GM21737 (cell line): ENCODE measurements around the gene CYREN.
"Not testable (repeated sequence)": the region's sequence is repeated elsewhere in the genome, so short reads cannot be mapped to it uniquely, and the experiment has no call there.

ENCODE experiments used
- ATAC-seq: cut with Tn5 transposase; IDR thresholded peaks from one replicate; pipeline ENCODE4 v1.9.1; 2021; ENCODE audit warnings: mild to moderate bottlenecking, moderate library complexity; ENCODE audit not compliant: unreplicated experiment

Gene CYREN, protein sequence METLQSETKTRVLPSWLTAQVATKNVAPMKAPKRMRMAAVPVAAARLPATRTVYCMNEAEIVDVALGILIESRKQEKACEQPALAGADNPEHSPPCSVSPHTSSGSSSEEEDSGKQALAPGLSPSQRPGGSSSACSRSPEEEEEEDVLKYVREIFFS

DNA sequence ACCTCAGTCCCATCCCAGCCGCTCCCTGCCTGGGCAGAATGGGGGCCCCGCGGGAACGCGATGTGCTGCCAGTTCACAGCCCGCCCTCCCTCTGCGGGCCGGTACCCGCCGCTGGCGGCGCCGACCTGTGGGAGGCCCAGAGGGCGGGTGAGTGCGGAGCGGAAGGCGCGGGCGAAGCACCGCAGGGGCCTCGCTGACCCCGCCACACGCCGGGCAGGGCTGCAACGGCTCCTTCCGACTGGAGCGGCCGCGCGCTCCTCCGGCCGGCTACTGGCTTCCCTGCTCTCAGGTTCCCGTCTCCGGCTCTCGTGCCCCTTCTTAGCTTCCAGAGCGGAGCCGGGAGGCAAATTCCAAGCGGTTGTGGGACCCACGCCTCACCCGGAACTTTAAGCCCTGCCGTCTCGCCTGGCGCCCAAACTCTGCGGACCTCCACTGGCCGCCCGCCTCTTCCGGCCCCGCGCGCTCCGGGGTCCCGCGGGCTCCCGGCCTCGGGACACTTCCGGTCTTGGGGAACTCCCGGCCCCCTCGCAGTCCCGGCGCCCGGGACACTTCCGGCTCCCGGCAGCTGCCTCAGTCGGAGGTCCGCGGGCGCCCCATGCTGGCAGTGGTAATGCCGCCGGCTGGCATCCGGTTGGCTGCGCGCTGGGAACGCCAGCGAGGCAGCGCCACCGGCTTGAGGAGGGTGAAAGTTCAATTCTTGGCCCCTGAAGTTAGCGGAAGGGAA is at the start of gene CYREN:
Gene CYREN, minus strand, starts transcription at position 434 of the 724 bp plus-strand sequence. CDS start 1,785 bp downstream, outside the sequence.
- ATAC-seq, result peak; percentile 83

DNA sequence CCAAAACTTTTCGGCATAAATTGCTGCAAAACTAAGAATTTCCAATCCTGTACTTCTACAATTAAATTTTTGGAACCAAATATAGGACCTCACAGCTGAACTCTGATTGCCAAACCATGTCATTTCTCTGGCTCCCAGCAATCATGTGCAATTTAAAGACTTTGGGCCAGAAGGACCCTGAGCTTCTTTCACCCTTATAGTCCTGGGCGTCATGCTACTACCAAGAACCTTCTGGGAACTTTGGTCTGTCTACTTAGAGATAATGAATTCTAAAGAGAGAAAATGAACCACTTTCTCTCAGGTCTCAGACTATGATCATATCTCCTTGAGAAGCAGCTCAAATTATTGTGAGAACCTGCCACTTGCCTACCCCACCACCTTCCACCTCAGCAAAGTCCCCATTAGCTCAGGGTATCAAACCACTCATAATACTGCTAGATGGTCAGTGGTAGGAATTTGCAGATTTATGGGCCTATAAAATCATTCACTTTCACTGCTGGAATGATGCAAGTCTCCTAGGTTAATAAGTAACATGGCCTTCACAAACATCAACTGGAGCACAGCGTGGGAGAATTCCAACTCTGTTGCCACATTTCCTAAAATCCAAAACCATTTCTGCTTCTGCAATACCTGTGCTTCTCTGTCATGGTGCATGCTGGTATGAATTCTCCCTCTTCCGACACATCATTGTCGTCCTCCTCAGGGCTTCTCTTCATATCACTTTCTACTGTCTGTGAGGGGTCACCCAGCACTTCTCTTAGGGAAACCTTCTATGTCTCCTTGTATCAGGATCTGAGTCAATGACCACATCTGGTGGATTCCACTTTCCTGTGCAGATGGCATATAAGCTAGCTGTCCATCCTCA is 47.4 kb upstream of the CYREN start:
- ATAC-seq, result no peak

DNA sequence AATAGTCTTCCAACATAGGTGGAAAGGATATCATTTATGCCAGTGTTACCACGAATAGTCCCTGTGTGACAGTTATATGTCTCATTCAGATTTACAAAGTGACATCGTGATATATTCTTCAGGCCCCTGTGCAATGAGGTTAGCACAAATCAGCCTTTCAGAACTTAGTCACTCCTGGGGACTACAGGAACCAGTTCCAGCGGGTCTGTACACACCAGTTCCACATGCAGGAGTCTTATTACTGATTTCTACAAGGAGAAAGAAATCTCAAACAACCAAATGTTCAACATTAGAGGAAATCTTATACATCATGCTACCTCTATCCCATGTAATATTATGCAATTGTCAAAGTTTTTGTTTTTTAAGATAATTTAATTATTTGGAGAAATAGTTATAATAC is 45.2 kb upstream of the CYREN start:
- no peak for ATAC-seq

DNA sequence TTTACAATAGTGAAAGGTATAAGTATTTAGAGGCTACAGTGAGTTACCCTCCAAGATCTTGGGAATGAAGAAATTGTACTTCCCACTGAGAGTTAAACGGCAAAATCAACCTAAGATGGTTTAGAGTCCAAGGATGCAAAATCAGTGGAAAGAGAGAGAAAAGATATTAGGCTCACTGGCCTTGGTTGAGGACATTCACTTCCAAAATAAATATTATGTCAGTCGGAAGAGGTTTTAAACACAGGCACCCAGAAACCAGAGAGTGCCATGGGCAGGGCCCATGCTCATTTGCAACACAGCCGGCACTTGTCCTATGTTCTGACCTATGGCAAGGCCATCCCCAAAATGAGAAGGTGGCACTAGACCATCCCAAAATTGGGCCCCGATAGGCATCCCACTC is 44.7 kb upstream of the CYREN start:
- ATAC-seq, result no peak

DNA sequence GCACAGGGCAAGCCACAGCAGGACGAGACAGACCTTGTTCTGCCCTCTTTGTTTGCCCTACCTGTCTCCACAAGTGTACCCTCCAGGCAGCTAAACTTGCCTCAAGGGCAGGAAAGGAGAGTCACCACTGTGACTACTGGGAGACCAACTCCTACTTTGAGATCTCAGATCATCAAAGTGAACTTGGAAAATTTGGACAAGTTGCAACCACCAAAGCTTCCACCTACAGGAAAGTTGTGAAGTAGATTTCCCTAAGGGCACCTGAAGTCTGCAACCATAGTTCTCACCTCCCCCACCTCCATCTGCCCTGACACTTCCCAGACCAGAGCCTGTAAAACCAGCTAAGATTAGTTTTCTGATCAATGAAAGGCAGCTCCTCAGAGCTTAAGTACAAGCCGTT is 43.3 kb upstream of the CYREN start:
- no peak for ATAC-seq

DNA sequence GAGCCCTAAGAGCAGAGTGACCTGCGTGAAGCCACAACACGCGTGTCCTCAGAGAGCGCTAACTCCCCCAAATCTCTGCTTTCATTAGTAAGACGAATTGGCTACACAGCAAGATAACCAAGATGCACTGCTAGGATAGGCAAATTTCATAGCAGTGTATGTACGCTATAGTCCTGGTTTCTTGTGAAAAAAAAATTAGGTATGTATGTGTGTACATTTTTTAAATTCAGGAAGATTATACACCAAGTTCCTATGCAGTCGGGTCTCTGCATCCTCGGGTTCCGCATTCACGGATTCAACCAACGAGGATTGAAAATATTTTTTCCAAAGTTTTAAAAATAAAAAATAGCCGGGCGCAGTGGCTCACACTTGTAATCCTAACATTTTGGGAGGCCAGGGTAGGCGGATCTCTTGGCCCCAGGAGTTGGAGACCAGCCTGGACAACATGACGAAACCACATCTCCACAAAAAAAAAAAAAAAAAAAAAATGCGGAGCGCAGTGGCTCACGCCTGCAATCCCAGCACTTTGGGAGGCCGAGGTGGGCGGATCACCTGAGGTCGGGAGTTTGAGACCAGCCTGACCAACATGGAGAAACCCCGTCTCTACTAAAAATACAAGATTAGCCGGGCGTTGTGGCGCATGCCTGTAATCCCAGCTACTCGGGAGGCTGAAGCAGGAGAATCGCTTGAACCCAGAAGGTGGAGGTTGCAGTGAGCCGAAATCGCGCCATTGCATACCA is 41.6 kb upstream of the CYREN start:
- ATAC-seq, result not testable (repeated sequence)

DNA sequence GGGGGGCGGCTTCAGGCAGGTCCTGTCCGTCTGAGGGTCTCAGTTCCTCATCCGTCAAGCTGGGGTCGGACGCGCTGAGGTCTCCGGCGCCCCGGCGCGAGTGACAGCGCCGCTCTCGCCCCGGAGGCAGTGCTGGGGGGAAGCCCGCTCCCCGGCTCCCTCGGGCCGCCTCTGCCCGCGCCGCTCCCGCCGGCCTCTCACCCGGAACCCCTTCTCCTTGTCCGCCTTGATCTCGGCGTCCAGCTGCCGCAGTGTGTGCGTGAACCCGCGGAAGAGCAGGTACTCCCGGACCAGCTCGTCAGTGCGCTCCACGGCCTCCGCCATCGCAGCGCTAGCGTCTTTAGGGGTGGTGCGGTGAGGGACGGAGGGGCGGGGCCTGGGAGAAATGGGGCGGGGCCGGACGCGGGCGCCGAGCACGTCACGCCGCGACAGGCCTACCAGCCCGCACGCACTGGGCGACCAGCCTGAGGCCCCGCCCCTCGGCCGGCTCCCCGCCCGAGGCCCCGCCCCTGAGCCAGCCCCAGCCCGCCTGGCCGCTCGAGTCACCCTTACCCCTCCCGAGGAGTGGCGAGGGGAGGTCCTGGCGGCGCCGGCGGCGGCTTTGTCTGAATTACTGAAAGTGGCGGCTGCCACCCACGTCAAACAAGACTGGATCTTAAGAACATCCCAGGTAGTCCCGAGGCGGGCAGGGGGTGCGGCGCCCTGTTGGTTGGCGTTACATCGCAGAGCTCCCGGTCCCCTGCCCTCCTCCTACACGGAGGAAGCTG is 40.9 kb upstream of the CYREN start, which contains the start of gene WDR91:
Gene WDR91, minus strand, starts transcription at position 348 of the 767 bp plus-strand sequence. Its CDS starts 24 bp downstream, at position 324.
- ATAC-seq, result peak; percentile 77

DNA sequence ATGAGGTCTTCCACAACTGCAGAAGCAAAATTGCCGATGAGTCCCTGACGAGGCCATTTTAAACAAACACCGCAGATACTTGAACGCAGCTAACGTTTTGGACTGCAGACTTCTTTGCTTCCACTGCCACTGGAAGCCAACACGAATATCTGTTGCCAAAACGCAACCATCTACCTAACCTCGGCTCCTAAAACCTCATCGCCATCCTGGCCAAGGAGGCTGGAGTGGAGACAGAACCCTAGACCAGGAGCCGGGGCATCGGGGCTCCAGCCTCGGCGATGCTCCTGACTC is 40.3 kb upstream of the CYREN start:
- peak; percentile 2 for ATAC-seq

DNA sequence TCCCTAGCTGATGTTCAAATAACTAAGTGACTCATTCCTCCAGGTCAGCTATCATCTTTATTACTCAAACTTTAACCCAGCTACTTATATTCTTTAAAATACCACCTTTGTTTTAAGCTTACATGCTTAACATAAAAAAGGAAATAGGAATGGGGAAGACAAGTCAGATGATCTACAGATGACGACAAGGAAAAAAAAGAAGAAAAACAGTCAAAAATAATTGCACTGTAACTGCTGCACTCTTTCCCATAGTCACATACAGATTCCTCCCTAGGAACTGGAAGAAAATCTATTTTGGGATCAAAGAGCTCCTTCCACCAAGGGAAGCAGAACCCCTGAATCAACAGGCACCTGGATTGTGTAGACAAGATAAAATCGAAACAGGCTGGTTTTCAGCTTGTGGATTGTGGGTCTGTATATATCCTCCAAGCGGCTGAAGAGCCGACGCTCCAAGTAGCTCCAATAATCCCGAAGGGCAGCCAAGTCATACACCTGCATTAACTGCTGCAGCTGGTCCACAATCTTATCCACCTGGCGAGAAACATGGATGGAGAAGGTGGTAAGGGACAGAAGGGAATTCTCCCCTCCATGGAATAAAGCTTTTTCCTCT is 38.8 kb upstream of the CYREN start:
- ATAC-seq, result no peak

DNA sequence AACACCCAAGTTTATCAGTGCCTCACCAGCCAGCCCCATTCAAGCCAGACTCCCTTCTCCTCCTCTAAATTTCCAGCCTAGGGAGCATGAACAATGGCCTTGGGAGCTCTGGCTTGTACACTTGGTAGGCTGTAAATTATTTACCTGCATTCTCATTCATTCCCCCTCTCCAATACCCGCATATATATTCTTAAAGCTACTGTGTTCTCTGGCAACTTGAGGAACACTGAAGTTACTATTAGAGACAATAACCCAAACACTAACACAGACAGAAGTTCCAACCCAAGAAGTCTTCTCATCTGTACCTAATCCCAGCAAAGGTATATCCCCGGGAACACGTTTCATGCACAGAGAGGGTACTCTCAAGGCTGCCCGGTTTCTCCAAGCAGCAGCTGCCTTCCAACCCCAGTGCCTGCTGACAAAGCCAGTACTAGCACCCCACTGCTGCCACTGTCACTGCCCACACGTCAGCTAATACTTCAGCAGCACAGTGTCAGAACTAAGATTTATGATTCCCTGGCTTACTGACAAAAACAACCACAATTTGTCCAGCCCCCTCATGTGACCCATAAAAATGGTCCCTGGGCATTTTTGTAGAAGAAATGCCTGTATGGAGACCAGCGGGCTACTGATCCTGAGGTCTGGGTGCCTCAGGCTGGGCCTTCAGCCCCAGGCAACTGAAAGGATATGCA is 37.7 kb upstream of the CYREN start:
- ATAC-seq, result no peak

DNA sequence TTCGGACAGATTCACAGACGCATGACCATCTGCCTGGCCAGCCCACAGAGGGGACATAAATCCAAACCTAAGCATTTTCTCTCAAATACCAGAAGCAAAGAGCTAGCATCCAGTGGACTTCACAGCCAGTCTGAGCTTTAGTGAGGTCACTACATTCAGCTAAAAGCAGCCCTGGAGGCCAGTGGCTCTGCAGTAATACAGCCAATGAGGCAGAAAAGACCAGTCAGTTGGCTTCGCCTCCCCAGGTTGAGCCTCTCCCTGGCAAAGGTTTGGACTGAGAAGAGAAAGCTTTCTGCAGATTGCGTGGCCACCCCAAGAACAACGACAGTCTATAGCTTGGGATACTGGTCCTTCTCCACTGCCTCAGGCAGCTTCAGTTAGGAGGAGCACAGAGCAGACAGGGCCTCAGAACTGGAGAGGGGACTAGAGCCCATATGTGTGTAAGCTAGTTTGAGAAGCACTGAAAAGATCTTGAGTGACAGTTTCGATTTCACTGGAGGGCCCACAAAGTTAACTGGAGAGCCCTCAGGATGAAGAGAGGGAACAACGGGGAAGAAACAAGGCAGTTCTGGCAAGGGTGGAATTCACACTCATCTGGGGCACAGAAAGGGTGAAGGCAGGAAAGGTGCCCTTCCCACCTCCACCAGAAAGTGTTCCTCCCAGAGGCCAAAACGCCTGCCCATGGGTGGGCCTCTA is 37.0 kb upstream of the CYREN start:
- ATAC-seq, result no peak

DNA sequence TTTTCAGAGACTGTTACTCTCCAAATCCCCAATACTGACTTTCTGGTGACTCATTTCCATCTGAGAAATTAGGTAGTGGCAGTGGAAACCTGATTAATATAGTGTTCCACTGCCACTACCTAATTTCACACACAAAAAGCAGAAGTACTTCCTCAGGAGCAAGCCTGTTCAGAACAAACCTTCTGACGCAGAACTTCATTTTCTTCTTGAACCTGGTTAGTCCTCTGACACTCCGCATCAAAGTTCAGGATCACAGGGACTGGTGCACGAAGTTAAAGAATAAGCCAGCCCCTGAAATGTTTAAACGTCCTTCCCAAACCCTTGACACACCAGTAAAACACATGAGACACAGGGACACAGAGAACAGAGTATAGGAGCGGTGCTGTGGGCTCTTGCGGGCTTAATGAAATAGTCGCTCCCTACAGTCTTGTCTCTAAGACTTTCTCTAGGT is 36.5 kb upstream of the CYREN start:
- ATAC-seq, result no peak

DNA sequence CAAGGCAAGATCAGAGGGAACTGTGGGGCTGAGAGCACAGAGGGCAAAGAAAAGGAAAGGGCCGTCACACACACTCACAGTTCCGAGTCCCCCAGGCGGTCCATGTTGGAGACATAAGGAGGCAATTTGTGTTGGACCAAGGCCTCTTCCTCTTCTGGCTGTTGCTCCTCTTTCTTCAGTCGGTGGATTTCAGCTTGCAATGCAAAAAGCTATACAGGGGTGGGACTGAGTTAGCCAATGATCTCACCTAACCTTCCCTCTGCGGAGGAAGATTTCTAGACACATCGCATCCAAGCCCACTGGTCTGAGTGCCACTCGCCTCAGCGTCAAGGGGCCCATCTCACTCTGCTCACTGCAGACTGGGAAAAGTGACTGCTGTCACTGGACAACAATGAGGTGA is 35.3 kb upstream of the CYREN start:
- no peak for ATAC-seq

DNA sequence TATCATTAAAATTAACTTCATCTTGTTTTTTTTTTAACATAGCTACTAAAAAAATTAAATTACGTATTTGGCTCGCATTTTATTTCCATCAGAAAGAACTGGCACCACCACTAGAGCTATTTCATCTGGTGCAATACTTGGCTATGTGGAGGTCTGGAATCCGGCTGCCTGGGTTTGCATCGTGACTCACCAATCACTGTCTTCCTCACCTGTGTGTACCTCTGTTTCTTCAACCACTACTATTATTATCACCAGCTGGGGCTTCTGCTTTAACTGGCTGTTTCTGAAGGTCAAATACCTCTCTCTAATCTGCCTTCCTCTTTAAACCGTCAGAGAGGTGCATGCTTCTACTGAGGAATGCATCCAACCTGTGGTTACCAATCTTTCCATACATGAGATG is 34.4 kb upstream of the CYREN start:
- no peak for ATAC-seq

DNA sequence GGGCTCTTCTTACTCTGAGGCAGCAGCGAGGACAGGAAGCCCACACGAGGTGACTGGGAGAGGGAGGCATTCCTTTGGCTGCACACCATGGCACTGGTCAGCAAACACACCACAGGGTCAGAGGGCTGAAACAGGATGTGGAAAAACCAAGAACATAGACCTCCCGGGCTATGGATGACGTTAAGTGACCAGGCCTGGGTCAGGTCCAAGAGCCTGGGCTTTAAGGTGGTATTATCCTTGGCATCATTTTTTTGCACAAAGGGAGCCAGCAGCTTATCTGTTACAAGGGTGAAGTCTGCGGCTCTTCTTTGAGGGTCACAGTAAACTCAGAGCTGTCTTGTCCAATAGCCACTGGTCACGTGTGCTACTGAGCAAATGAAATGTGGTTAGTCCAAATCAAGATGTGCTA is 33.8 kb upstream of the CYREN start:
- no peak for ATAC-seq

DNA sequence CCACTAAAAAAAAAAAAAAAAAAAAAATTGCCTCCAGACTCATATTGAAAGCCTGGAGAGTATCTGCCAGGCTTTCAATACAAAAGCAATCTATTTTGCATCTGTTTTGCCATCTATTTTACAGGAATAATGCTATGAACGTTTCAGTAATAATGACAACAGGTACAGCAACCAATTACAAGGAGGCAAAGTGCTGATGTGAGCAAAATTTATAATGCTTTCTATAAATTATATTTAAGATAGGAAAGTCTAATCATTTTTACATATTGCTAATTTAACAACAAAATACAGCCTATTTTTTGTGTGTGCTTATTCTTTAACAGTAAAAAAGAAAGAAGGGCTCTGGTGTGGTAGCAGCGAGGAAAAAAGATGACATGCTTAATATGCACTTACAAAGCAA is 30.8 kb upstream of the CYREN start:
- ATAC-seq, result no peak

DNA sequence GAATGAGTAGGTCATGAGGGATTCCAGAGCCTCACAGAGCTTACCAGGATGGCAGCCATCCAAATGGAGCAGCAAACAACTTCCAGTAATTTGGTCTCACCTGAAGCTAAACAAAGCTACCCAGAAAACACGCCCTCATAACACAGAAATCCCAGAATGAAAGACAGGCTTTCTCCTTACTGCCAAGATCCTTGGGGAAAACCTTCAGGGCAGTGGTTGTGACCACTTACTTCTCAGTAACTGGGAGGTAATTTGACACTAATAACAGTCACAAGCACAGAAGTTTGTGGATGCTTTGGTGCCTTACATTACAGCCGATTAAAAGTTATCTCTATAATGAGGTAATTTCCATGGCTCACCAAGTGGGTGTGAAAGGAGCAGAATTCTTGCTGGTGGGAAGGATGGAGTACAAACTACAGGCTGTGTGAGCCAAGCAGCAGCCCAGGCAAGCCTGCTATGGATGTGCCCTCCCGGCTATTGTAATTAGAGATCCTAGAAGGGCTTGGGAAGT is 30.4 kb upstream of the CYREN start:
- no peak for ATAC-seq

DNA sequence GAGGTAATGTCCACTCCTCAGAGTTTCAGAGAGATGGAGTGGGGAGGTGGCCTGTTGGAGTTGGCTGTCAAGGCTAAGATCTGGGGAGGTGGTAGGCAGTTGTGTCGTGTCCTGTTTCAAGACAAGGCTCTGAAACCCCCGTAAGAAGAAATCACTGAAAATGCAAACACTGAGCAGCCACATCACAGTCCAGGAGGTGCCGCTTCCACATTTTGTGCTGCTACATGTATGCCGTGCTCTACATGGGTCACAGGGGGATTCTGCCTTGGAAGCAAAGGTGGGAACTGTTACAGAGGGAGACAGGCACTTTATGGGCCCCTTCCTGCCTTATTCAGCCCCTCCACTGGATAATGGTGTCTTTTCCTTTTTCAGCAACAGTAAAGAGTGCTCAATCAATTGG is 28.9 kb upstream of the CYREN start:
- no peak for ATAC-seq
